Liver (tissue), 9 donors: ENCODE results near the gene SLC24A3. TPM values are rescaled to one million over a fixed set of nuclear protein-coding genes. Genes with fewer than 3 reads are reported as not detected.

Experiments
- DNase-seq: peaks from one replicate; pipeline ENCODE4 v3.0.0-alpha.2; 2017; ENCODE audit warnings: low spot score
- H3K27ac ChIP-seq, 2 donors: one replicate each; pipeline ENCODE4 v1.7.0; 2013; ENCODE audit warnings: inconsistent platforms in 2 of 2, low read length in 2 of 2, control low read depth in 1 of 2, low read depth in 1 of 2, mild to moderate bottlenecking in 1 of 2
- H3K27me3 ChIP-seq, 4 donors: one replicate each; pipeline versions ENCODE4 v1.6.1 to v1.7.0; 2013; ENCODE audit warnings: low read length in 3 of 4, inconsistent platforms in 1 of 4, mild to moderate bottlenecking in 1 of 4, moderate library complexity in 1 of 4; ENCODE audit not compliant: control insufficient read depth in 4 of 4, insufficient read depth in 4 of 4
- H3K36me3 ChIP-seq, 4 donors: one replicate each; pipeline versions ENCODE4 v1.6.1 to v1.7.0; 2013; ENCODE audit warnings: low read length in 3 of 4, mild to moderate bottlenecking in 3 of 4, low read depth in 1 of 4, moderate library complexity in 1 of 4; ENCODE audit not compliant: control insufficient read depth in 4 of 4, insufficient read depth in 3 of 4
- H3K4me1 ChIP-seq, 4 donors: one replicate each; pipeline versions ENCODE4 v1.6.1 to v1.7.0; 2013; ENCODE audit warnings: low read length in 3 of 4, mild to moderate bottlenecking in 3 of 4, moderate library complexity in 1 of 4; ENCODE audit not compliant: control insufficient read depth in 4 of 4, insufficient read depth in 4 of 4
- H3K4me3 ChIP-seq, 3 donors: one replicate each; pipeline versions ENCODE4 v1.6.1 to v1.7.0; 2013; ENCODE audit warnings: low read length in 3 of 3, control low read depth in 1 of 3, low read depth in 1 of 3, mild to moderate bottlenecking in 1 of 3
- H3K9ac ChIP-seq, 2 donors: one replicate each; pipeline ENCODE4 v1.7.0; 2013; ENCODE audit warnings: low read length in 2 of 2, mild to moderate bottlenecking in 2 of 2, moderate library complexity in 2 of 2, control low read depth in 1 of 2, low read depth in 1 of 2
- H3K9me3 ChIP-seq, 4 donors: one replicate each; pipeline versions ENCODE4 v1.6.1 to v1.7.0; 2013; ENCODE audit warnings: low read length in 3 of 4; ENCODE audit not compliant: control insufficient read depth in 4 of 4
- ATF3 ChIP-seq: IDR thresholded peaks from 2 replicates; pipeline ENCODE4 v1.6.1; 2016; ENCODE audit warnings: antibody characterized with exemption
- CTCF ChIP-seq: fragments of 150-350 bp; IDR thresholded peaks from 2 replicates; pipeline ENCODE4 v1.5.1; 2017; ENCODE audit warnings: improper control_type of control experiment, low read depth, low read length; ENCODE audit not compliant: missing input control
- EGR1 ChIP-seq, 2 donors: IDR thresholded peaks; 2 replicates each; pipeline ENCODE4 v1.6.1; 2016 to 2018; ENCODE audit warnings: antibody characterized with exemption in 2 of 2, low read depth in 2 of 2
- FOXA1 ChIP-seq: IDR thresholded peaks from 2 replicates; pipeline ENCODE4 v1.6.1; 2016; ENCODE audit warnings: antibody characterized with exemption
- FOXA2 ChIP-seq: IDR thresholded peaks from 2 replicates; pipeline ENCODE4 v1.6.1; 2016; ENCODE audit warnings: antibody characterized with exemption
- GABPA ChIP-seq, 2 donors: IDR thresholded peaks in 1 of 2; conservative IDR thresholded peaks in 1 of 2; 2 replicates each; pipeline ENCODE4 v1.6.1; 2016; ENCODE audit warnings: antibody characterized with exemption in 2 of 2, mild to moderate bottlenecking in 1 of 2, moderate library complexity in 1 of 2
- HNF4A ChIP-seq, 2 donors: conservative IDR thresholded peaks; 2 replicates each; pipeline ENCODE4 v1.6.1; 2016; ENCODE audit warnings: antibody characterized with exemption in 2 of 2, mild to moderate bottlenecking in 2 of 2
- MAX ChIP-seq: IDR thresholded peaks from 2 replicates; pipeline ENCODE4 v1.6.1; 2016; ENCODE audit warnings: antibody characterized with exemption
- NR2F2 ChIP-seq: IDR thresholded peaks from 2 replicates; pipeline ENCODE4 v1.6.1; 2016; ENCODE audit warnings: antibody characterized with exemption
- RAD21 ChIP-seq, 2 donors: IDR thresholded peaks; 2 replicates each; pipeline ENCODE4 v1.6.1; 2016; ENCODE audit warnings: antibody characterized with exemption in 2 of 2, mild to moderate bottlenecking in 2 of 2
- SP1 ChIP-seq: IDR thresholded peaks from 2 replicates; pipeline ENCODE4 v1.6.1; 2018; ENCODE audit warnings: antibody characterized with exemption, mild to moderate bottlenecking
- YY1 ChIP-seq: IDR thresholded peaks from 2 replicates; pipeline ENCODE4 v1.6.1; 2016; ENCODE audit warnings: antibody characterized with exemption, mild to moderate bottlenecking
- WGBS: extraction: QIAGEN DNeasy Blood & Tissue Kit; methylation state at CpG from one replicate; pipeline ENCODE4 v1.1.7; 2013; 5-methylcytosine and 5-hydroxymethylcytosine counted together
- polyA plus RNA-seq, 2 donors: library from polyadenylated mRNA; stranded (reverse) in 1 of 2; unstranded in 1 of 2; fragments of 200-250 nt in 1 of 2; fragments of >200 nt in 1 of 2; fragmentation: Nextera tagmentation in 1 of 2; extraction: Ambion mirVana in 1 of 2; gene quantifications; one replicate each; pipeline versions ENCODE4 v1.2.1 to v1.2.3, GENCODE V29; 2013 to 2015
- total RNA-seq, 2 donors: library from RNA; depleted of rRNA; stranded (reverse); fragments of >200 nt; gene quantifications; one replicate each; pipeline ENCODE4 v1.2.3, GENCODE V29; 2014
- donor health status: healthy.
- donor health status: healthy.
- donor health status: healthy.
- donor health status: healthy.
- donor health status: healthy.

Gene SLC24A3
- total and polyA plus RNA-seq, 4 donors = 0.28 to 1.8 (median 0.46) TPM

- peaks cover 0 to 3% (median 0%) of the 10 kb centered on the region in 4 donors for H3K27me3 ChIP-seq
- no peak for TF ChIP-seq ATF3
- TF ChIP-seq FOXA2 = no peak
- no peak for TF ChIP-seq FOXA1
- TF ChIP-seq RAD21 (IDR thresholded peaks at IDR 0.05) = no peak
- TF ChIP-seq YY1 = no peak
- TF ChIP-seq CTCF = no peak
- TF ChIP-seq GABPA (IDR thresholded peaks at IDR 0.05 in 1 of 2, conservative IDR thresholded peaks at IDR 0.05 in 1 of 2) = no peak
- TF ChIP-seq EGR1 (IDR thresholded peaks at IDR 0.05; ENCODE audit: low read depth in 2 of 2) = no peak
- no peaks in the 10 kb centered on the region for H3K9me3 ChIP-seq
- DNase-seq = no peak
- no peaks in the 10 kb centered on the region for H3K4me1 ChIP-seq
- H3K27ac ChIP-seq = no peak overlapping the region
- no peak overlapping the region for H3K9ac ChIP-seq
- H3K36me3 ChIP-seq = no peaks in the 10 kb centered on the region
- no peak overlapping the region for H3K4me3 ChIP-seq
- 76% methylated on average over 3 of the region's 3 CpGs for WGBS
Observed at GRCh38 chr20:19577692-19578091, 365.2 kb downstream of the SLC24A3 start.

- DNase-seq = no peak
- TF ChIP-seq SP1 = no peak
- no peak for TF ChIP-seq HNF4A (conservative IDR thresholded peaks at IDR 0.05)
- no peak for TF ChIP-seq NR2F2
- TF ChIP-seq MAX = no peak
- TF ChIP-seq EGR1 (IDR thresholded peaks at IDR 0.05; ENCODE audit: low read depth in 2 of 2) = no peak
- H3K9ac ChIP-seq = no peak overlapping the region
- no peaks in the 10 kb centered on the region for H3K36me3 ChIP-seq
- H3K27ac ChIP-seq = no peak overlapping the region
- no peaks in the 10 kb centered on the region for H3K9me3 ChIP-seq
- no peaks in the 10 kb centered on the region for H3K4me1 ChIP-seq
- WGBS = 76% methylated on average over 7 of the region's 7 CpGs
- peaks cover 0 to 5% (median 1%) of the 10 kb centered on the region in 4 donors for H3K27me3 ChIP-seq
- H3K4me3 ChIP-seq = no peak overlapping the region
Observed at GRCh38 chr20:19582782-19583181, 370.3 kb downstream of the SLC24A3 start.

GRCh38 chr20:19583532-19584175 is 371.2 kb downstream of the SLC24A3 start:
- DNase-seq = peak; percentile 87
- Histone ChIP-seq H3K27ac (no peak overlapping the region), H3K9ac (no peak overlapping the region), H3K9me3 (no peaks in the 10 kb centered on the region), H3K27me3 (peaks cover 0 to 5% (median under 1%) of the 10 kb centered on the region in 4 donors), H3K4me3 (no peak overlapping the region), H3K36me3 (no peaks in the 10 kb centered on the region), H3K4me1 (no peaks in the 10 kb centered on the region)
- TF ChIP-seq MAX (no peak), EGR1 (IDR thresholded peaks at IDR 0.05; ENCODE audit: low read depth in 2 of 2) (no peak), CTCF (peak; percentile 73), RAD21 (IDR thresholded peaks at IDR 0.05) (peak; percentile 80 to 84)
- WGBS = 42% methylated on average over 12 of the region's 12 CpGs
